ENCODE data around the gene TRIM10.

Gene TRIM10

GRCh38 chr6:30163090-30163917 lies 2.3 kb upstream of the TRIM10 start, which contains the start of gene TRIM15:
Gene TRIM15 (plus strand): TSS chr6:30163546. CDS start chr6:30163685, 139 bp downstream.
- no peak within 1 kb of the TSS for H3K27ac ChIP-seq
- TF ChIP-seq CTCF (conservative IDR thresholded peaks at IDR 0.05): no peak

GRCh38 chr6:30162265-30163089 lies 1.5 kb upstream of the TRIM10 start:
- H3K27ac ChIP-seq: no peak overlapping the region

GRCh38 chr6:30160008-30160784 lies 815 bp downstream of the TRIM10 start:
- H3K27ac ChIP-seq: no peak overlapping the region
- no peak for TF ChIP-seq CTCF (conservative IDR thresholded peaks at IDR 0.05)

More at GRCh38 chr6:30162265-30163089, 1.5 kb upstream of the TRIM10 start:
- TF ChIP-seq CTCF (conservative IDR thresholded peaks at IDR 0.05): no peak

- no peak for TF ChIP-seq CTCF (conservative IDR thresholded peaks at IDR 0.05)
These were observed 2.5 kb downstream of the TRIM10 start for GRCh38 chr6:30158475-30159040.

GRCh38 chr6:30157999-30158398 lies 3.0 kb downstream of the TRIM10 start:
- no peak overlapping the region for H3K27ac ChIP-seq
- no peak for TF ChIP-seq CTCF (conservative IDR thresholded peaks at IDR 0.05)

More at GRCh38 chr6:30158475-30159040, 2.5 kb downstream of the TRIM10 start:
- H3K27ac ChIP-seq: no peak overlapping the region

- H3K27ac ChIP-seq: no peak overlapping the region
- TF ChIP-seq CTCF (conservative IDR thresholded peaks at IDR 0.05): no peak
These were observed 3.4 kb downstream of the TRIM10 start for GRCh38 chr6:30157581-30157980.

Measured in VCaP (cell line).